Right atrium auricular region (tissue), 2 donors: Measurements from ENCODE around the gene TMEM201. TPM values are rescaled to one million over a fixed set of nuclear protein-coding genes. Genes with fewer than 3 reads are reported as not detected.

Source experiments
- DNase-seq: peaks from one replicate; pipeline ENCODE4 v3.0.0-alpha.2; 2019; ENCODE audit warnings: low spot score
- H3K27ac ChIP-seq, 2 donors: fragments of 200-600 bp; sonication (generic); 1 replicate in 1 of 2; 2 replicates in 1 of 2; pipeline ENCODE4 v1.5.1; 2016 to 2019
- H3K27me3 ChIP-seq, 2 donors: fragments of 200-600 bp; sonication (generic); one replicate each; pipeline versions ENCODE4 v1.5.1 to v1.6.0; 2017 to 2019
- H3K36me3 ChIP-seq: fragments of 200-600 bp; sonication (generic); one replicate; pipeline ENCODE4 v1.5.1; 2016
- H3K4me1 ChIP-seq, 2 donors: fragments of 200-600 bp; sonication (generic); one replicate each; pipeline versions ENCODE4 v1.5.1 to v1.6.0; 2017 to 2019
- H3K4me3 ChIP-seq, 2 donors: fragments of 200-600 bp; sonication (generic); 1 replicate in 1 of 2; 2 replicates in 1 of 2; pipeline ENCODE4 v1.5.1; 2017 to 2019; ENCODE audit warnings: mild to moderate bottlenecking in 1 of 2, moderate library complexity in 1 of 2
- H3K9me3 ChIP-seq, 2 donors: fragments of 200-600 bp; sonication (generic); one replicate each; pipeline ENCODE4 v1.5.1; 2019
- total RNA-seq, 2 donors: library from RNA; depleted of rRNA; stranded (reverse); fragments of >200 nt; gene quantifications; one replicate each; pipeline ENCODE4 v1.1.0, GENCODE V29; 2016
- TF ChIP-seq, protein P1 (sequence below), 2 donors: fragments of 200-600 bp; sonication (generic); IDR thresholded peaks; one replicate each; pipeline ENCODE4 v1.5.1; 2019; ENCODE audit warnings: antibody characterized with exemption in 2 of 2

TMEM201 gene
- total RNA-seq, 2 donors from 2014 or later, result 17.2 to 18.6 TPM

DNA sequence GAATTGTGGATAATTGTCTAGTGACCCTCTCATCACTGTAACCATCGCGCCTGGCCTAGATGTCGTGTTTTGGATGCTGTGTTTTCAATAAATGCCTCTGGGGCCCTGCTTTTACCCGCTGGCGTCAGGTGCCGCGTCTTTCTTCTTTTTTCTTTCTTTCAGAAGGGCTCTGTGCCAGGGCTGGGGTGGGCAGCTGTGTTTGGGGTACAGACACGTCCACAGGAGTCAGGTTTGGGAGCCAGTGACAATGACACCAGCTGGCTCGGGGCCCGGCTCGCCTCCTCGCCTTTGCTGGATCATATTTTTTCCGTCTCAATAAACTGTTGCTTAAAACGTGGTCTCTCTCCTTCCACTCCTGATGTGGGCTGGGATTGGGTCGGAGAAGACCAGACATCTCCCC lies 16.1 kb downstream of the TMEM201 start:
- peaks cover 33% of the 10 kb centered on the region for H3K36me3 ChIP-seq

DNA sequence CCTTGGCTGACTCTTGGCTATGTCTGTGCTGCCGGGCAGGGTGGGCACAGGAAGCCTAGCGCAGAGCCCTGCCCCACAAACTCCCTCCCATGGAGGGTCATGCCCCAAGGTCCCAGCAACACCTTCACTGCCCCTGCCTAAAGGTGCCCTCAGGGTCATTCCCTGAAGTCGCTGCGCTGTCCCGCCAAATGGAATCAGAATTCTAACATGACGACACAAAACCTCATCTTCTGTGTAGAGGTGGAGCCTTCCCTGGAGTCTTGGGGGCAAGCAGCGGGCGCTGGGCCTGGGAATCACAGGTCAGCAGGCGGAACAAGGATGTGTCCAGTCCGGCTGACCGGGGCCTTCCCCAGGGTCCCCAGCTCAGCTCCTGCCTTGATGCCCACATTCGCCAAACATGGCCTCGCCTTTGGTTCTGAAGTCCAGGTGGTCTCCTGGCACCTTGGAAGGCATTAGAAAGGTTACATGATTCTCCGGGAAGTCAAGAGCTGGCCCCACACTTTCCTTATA lies 17.3 kb downstream of the TMEM201 start:
- Histone ChIP-seq H3K4me3 (no peak overlapping the region), H3K9me3 (no peaks in the 10 kb centered on the region), H3K27me3 (no peaks in the 10 kb centered on the region), H3K27ac (peak overlapping the region; percentile 58 to 65), H3K36me3 (peaks cover 42% of the 10 kb centered on the region), H3K4me1 (peaks cover 0 to 7% of the 10 kb centered on the region in 2 donors)
- TF ChIP-seq, protein P1, sequence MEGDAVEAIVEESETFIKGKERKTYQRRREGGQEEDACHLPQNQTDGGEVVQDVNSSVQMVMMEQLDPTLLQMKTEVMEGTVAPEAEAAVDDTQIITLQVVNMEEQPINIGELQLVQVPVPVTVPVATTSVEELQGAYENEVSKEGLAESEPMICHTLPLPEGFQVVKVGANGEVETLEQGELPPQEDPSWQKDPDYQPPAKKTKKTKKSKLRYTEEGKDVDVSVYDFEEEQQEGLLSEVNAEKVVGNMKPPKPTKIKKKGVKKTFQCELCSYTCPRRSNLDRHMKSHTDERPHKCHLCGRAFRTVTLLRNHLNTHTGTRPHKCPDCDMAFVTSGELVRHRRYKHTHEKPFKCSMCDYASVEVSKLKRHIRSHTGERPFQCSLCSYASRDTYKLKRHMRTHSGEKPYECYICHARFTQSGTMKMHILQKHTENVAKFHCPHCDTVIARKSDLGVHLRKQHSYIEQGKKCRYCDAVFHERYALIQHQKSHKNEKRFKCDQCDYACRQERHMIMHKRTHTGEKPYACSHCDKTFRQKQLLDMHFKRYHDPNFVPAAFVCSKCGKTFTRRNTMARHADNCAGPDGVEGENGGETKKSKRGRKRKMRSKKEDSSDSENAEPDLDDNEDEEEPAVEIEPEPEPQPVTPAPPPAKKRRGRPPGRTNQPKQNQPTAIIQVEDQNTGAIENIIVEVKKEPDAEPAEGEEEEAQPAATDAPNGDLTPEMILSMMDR (IDR thresholded peaks at IDR 0.05), result no peak
- no peak for DNase-seq

More for the DNA sequence above, 16.1 kb downstream of the TMEM201 start:
- Histone ChIP-seq H3K4me3 (no peak overlapping the region), H3K27ac (no peak overlapping the region), H3K27me3 (no peaks in the 10 kb centered on the region), H3K9me3 (no peaks in the 10 kb centered on the region), H3K4me1 (peaks cover 0 to 7% of the 10 kb centered on the region in 2 donors)
- DNase-seq, result no peak
- TF ChIP-seq, protein P1 (IDR thresholded peaks at IDR 0.05), result no peak

DNA sequence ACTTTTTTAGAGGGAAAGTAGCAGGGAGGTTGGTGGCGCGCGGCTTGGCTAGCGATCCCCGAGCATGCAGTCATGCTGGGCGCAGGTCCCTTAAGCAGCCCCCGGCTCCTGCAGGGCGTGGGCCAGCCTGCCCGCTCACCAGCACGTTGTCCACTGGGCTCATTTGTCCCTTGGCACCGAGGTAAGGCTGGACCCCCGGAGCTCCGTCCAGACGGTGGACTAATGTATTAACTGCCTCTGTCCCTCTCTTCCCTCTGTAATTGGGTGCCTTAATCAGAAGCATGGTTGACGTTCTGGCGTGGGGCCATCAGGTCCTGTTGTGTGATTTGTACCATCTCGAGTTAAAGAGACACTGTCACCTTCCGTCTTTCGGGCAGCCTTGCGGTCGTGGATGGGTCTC lies 17.7 kb downstream of the TMEM201 start:
- H3K36me3 ChIP-seq, result peaks cover 37% of the 10 kb centered on the region
- H3K27ac ChIP-seq, result peak overlapping the region; percentile 58 to 65
- H3K4me3 ChIP-seq, result no peak overlapping the region
- TF ChIP-seq, protein P1 (IDR thresholded peaks at IDR 0.05), result no peak
- peaks cover 0 to 7% of the 10 kb centered on the region in 2 donors for H3K4me1 ChIP-seq
- DNase-seq, result no peak
- H3K9me3 ChIP-seq, result no peaks in the 10 kb centered on the region
- no peaks in the 10 kb centered on the region for H3K27me3 ChIP-seq

DNA sequence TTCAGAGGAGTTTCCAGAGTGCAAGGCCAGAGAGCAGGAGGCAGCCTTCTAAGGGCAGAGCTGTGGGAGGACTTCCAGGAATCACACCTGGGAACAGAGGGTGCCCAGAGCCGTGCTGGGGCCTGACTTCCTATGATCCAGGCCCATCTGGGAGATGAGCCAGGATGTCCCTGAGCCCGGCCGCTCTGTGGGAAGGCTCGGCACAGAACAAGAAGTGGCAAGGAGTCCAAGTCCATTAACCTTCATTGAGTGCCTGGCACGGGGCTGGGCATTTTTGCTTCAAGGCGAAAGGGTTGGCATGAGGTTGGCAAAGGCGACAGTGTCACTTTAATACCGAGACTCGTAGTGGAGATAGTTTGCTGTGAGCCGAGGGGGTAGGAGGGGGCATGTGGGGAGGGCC lies 18.2 kb downstream of the TMEM201 start:
- TF ChIP-seq, protein P1 (IDR thresholded peaks at IDR 0.05), result no peak
- Histone ChIP-seq H3K4me1 (peaks cover 0 to 7% of the 10 kb centered on the region in 2 donors), H3K4me3 (no peak overlapping the region), H3K36me3 (peaks cover 35% of the 10 kb centered on the region), H3K27me3 (no peaks in the 10 kb centered on the region), H3K9me3 (no peaks in the 10 kb centered on the region), H3K27ac (peak overlapping the region; percentile 58 to 65)
- DNase-seq, result no peak

DNA sequence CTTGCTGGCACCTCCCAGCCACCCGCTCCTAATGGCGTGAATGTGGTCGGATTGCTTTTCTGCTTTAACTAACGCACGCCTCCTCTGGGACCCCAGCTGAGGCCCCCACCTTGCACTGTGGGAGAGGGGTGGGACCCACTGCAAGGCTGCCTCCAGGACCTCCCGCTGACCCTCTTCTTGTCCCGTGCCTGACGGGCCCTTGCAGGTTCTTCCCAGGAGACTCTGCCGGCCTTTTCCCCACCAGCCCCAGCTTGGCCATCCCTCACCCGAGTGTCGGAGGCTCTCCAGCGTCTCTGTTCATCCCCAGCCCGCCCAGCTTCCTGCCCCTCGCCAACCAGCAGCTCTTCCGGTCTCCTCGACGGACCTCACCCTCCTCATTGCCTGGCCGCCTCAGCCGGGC lies 18.6 kb downstream of the TMEM201 start:
- Histone ChIP-seq H3K27me3 (no peaks in the 10 kb centered on the region), H3K27ac (peak overlapping the region; percentile 58 to 65), H3K4me3 (no peak overlapping the region), H3K9me3 (no peaks in the 10 kb centered on the region), H3K4me1 (peaks cover 0 to 7% of the 10 kb centered on the region in 2 donors), H3K36me3 (peaks cover 35% of the 10 kb centered on the region)
- DNase-seq, result no peak
- TF ChIP-seq, protein P1 (IDR thresholded peaks at IDR 0.05), result no peak

DNA sequence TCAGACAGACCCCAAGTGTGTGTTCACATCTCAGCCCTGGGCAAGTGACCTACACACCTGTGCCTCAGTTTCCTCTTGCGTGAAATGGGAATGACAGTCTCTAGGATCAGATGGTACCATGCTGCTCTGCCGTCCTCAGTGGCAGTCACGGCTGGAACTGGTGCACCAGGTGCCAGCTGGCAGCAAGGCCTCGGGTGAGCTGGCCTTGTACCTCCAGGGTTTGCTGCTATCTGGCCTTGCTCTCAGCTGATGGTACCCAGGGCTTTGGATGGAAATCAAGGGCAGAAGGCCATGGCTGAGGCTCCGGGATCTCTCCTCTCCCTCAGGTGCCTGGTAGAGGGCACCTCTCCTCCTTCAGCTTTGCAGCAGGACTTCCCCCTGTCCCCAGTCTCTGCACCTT lies 21.3 kb downstream of the TMEM201 start:
- peaks cover 0 to 7% of the 10 kb centered on the region in 2 donors for H3K4me1 ChIP-seq
- H3K27ac ChIP-seq, result no peak overlapping the region
- H3K4me3 ChIP-seq, result no peak overlapping the region
- TF ChIP-seq, protein P1 (IDR thresholded peaks at IDR 0.05), result no peak
- H3K9me3 ChIP-seq, result no peaks in the 10 kb centered on the region
- DNase-seq, result no peak
- H3K36me3 ChIP-seq, result peaks cover 38% of the 10 kb centered on the region
- H3K27me3 ChIP-seq, result no peaks in the 10 kb centered on the region
